ENCODE results near the gene ARSK.

Gene ARSK, protein sequence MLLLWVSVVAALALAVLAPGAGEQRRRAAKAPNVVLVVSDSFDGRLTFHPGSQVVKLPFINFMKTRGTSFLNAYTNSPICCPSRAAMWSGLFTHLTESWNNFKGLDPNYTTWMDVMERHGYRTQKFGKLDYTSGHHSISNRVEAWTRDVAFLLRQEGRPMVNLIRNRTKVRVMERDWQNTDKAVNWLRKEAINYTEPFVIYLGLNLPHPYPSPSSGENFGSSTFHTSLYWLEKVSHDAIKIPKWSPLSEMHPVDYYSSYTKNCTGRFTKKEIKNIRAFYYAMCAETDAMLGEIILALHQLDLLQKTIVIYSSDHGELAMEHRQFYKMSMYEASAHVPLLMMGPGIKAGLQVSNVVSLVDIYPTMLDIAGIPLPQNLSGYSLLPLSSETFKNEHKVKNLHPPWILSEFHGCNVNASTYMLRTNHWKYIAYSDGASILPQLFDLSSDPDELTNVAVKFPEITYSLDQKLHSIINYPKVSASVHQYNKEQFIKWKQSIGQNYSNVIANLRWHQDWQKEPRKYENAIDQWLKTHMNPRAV

DNA sequence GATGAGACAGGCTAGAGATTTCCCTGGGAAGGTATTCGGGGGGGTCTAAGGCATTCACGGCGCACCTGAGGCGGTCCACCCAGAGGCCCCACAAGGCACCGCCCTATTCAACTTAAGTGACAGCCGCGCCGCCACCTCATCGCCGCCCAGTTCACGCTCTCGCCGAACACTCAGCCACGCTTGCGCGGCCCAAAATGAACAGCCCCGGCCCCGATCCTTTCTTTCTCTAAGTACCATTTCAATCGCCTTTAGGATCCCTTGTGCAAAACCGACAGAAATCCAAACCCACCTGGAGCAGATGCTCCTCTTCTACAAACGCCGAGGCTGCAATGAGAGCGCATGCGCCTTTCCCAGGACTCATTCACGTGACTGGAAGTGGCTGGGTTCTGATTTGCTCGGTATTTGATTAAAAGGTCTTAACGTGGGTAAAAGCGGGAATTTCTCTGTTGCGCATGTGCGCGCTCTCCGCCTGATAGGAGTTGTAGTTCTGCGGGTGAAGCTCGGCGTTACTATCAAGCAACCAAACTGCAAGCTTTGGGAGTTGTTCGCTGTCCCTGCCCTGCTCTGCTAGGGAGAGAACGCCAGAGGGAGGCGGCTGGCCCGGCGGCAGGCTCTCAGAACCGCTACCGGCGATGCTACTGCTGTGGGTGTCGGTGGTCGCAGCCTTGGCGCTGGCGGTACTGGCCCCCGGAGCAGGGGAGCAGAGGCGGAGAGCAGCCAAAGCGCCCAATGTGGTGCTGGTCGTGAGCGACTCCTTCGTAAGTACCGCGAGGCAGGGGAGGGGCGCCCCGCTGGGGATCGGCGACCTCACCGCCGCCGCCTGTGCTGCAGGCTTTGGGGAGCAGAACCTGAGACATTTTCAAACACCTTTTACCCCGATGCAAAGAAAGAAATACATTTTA lies at the start of gene ARSK, which contains the start of gene SKIC3:
Gene ARSK, plus strand, starts transcription at position 455 of the 902 bp plus-strand sequence. Its CDS starts 178 bp downstream, at position 633.
Gene SKIC3, minus strand, starts transcription at position 331 of the 902 bp plus-strand sequence. CDS start 7,827 bp downstream, outside the sequence.
- TF ChIP-seq CTCF (IDR thresholded peaks at IDR 0.05; ENCODE audit: insufficient read depth, low read length, poor library complexity, severe bottlenecking), result peak; percentile 23
- Histone ChIP-seq H3K27me3 (replicated peaks; ENCODE audit: control insufficient read depth, insufficient read depth, low read length) (no peaks in the 10 kb centered on the region), H3K4me3 (replicated peaks; ENCODE audit: low read depth, low read length) (peak within 1 kb of the TSS; percentile 76), H3K36me3 (ENCODE audit: control insufficient read depth, insufficient read depth, low read length) (no peaks in the 10 kb centered on the region)
- DNase-seq (ENCODE audit: extremely low read depth, insufficient read length), result peak; percentile 91

DNA sequence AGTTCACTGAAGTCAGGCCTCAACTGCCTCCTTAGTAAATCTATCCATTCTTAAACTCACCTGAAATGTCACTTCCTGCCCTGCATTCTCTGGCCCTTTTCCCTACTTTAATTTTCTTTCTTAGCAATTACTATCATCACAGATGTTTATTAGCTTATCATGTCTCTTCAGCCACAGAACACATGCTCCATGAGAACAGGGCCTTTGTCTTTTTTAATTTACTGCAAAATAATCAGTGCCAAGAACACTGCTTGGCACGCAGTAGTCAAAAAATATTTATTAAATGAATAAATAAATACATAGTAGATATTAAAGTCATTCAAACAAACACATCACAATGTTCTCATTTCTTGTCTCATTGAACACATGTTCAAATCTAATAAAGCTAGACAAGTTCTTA lies 46.4 kb upstream of the ARSK start:
- Histone ChIP-seq H3K27me3 (replicated peaks; ENCODE audit: control insufficient read depth, insufficient read depth, low read length) (no peaks in the 10 kb centered on the region), H3K36me3 (ENCODE audit: control insufficient read depth, insufficient read depth, low read length) (peaks cover 3% of the 10 kb centered on the region), H3K4me3 (replicated peaks; ENCODE audit: low read depth, low read length) (no peak overlapping the region)
- TF ChIP-seq CTCF (IDR thresholded peaks at IDR 0.05; ENCODE audit: insufficient read depth, low read length, poor library complexity, severe bottlenecking), result no peak
- no peak for DNase-seq (ENCODE audit: extremely low read depth, insufficient read length)

DNA sequence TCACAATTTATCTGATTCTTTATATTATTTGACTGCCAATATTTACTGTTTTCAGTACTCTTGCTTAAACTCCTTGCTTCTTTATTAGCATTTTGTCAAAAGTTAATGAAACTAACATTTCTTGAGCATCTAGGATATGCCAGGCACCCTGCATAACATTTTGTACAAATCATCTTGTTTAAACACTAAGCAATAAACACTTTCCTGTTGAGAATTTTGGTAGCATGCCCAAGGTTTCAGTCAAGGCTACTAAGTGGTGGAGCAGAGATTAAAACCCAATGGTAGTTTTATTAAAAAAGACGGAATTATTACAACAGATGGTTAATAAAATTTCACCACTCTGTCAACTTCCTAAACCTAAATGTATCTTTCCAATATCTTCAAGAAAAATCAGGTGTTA lies 43.3 kb upstream of the ARSK start:
- peaks cover 3% of the 10 kb centered on the region for H3K36me3 ChIP-seq (ENCODE audit: control insufficient read depth, insufficient read depth, low read length)
- H3K4me3 ChIP-seq (replicated peaks; ENCODE audit: low read depth, low read length), result no peak overlapping the region
- H3K27me3 ChIP-seq (replicated peaks; ENCODE audit: control insufficient read depth, insufficient read depth, low read length), result no peaks in the 10 kb centered on the region
- no peak for TF ChIP-seq CTCF (IDR thresholded peaks at IDR 0.05; ENCODE audit: insufficient read depth, low read length, poor library complexity, severe bottlenecking)
- DNase-seq (ENCODE audit: extremely low read depth, insufficient read length), result no peak

- no peak for TF ChIP-seq CTCF (IDR thresholded peaks at IDR 0.05; ENCODE audit: insufficient read depth, low read length, poor library complexity, severe bottlenecking)
- Histone ChIP-seq H3K27me3 (replicated peaks; ENCODE audit: control insufficient read depth, insufficient read depth, low read length) (no peaks in the 10 kb centered on the region), H3K4me3 (replicated peaks; ENCODE audit: low read depth, low read length) (no peak overlapping the region), H3K36me3 (ENCODE audit: control insufficient read depth, insufficient read depth, low read length) (peaks cover 3% of the 10 kb centered on the region)
- DNase-seq (ENCODE audit: extremely low read depth, insufficient read length), result no peak
These were observed 36.5 kb upstream of the ARSK start for GRCh38 chr5:95518417-95518816.

- H3K36me3 ChIP-seq (ENCODE audit: control insufficient read depth, insufficient read depth, low read length), result peaks cover 3% of the 10 kb centered on the region
- no peaks in the 10 kb centered on the region for H3K27me3 ChIP-seq (replicated peaks; ENCODE audit: control insufficient read depth, insufficient read depth, low read length)
- no peak for TF ChIP-seq CTCF (IDR thresholded peaks at IDR 0.05; ENCODE audit: insufficient read depth, low read length, poor library complexity, severe bottlenecking)
- no peak overlapping the region for H3K4me3 ChIP-seq (replicated peaks; ENCODE audit: low read depth, low read length)
- no peak for DNase-seq (ENCODE audit: extremely low read depth, insufficient read length)
These were observed 35.8 kb upstream of the ARSK start for GRCh38 chr5:95519151-95519550.

Data from GM06990 (cell line).